ENCODE data around the gene CCDC63. TPM values are rescaled to one million over a fixed set of nuclear protein-coding genes. Genes with fewer than 3 reads are reported as not detected.

CCDC63 gene
- total RNA-seq, 2 donors from 2014 or later, result 0.95 to 3.1 TPM

DNA sequence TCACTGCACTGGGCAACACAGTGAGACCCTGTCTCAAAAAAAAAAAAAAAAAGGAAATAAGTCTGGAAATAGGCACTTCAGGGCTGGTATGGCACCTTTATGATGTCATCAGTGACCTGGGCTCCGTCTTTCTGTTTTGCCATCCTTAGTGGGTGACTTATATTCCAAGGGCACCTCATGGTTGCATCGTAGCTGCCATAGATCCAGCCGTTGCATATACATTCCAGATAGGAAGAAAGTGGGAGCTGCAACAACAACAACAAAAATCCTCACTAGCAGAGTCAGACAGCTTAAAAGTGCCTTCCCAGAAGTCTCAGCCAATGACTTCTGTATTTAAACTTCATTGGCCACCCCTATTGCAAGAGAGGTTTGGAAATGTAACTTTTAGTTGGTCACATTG, 47.2 kb downstream of the CCDC63 start:
- 92% methylated on average over 3 of the region's 3 CpGs; no CpG with 5 or more reads in 1 of the 2 experiments for WGBS, 2 experiments (ENCODE audit: insufficient coverage in 1 of 2, insufficient read length in 1 of 2)
- Mint-ChIP-seq H3K4me1 (no peaks in the 10 kb centered on the region), H3K36me3 (ENCODE audit: low read depth) (no peaks in the 10 kb centered on the region), H3K27ac (no peak overlapping the region), H3K4me3 (no peak overlapping the region), H3K27me3 (ENCODE audit: insufficient read depth) (peaks cover 6% of the 10 kb centered on the region), H3K9me3 (no peaks in the 10 kb centered on the region)
- Histone ChIP-seq H3K4me3 (ENCODE audit: low read length) (no peak overlapping the region), H3K4me1 (ENCODE audit: control insufficient read depth, insufficient read depth, low read length) (no peaks in the 10 kb centered on the region), H3K9me3 (ENCODE audit: control insufficient read depth, low read length) (no peaks in the 10 kb centered on the region), H3K27me3 (ENCODE audit: control insufficient read depth, insufficient read depth, low read length, poor library complexity, severe bottlenecking) (no peaks in the 10 kb centered on the region), H3K27ac (ENCODE audit: low read depth, low read length) (no peak overlapping the region), H3K9ac (ENCODE audit: extremely low read depth, low read length, poor library complexity, severe bottlenecking) (no peak overlapping the region), H3K36me3 (ENCODE audit: control insufficient read depth, insufficient read depth, low read length) (no peaks in the 10 kb centered on the region)
- TF ChIP-seq, protein P1, sequence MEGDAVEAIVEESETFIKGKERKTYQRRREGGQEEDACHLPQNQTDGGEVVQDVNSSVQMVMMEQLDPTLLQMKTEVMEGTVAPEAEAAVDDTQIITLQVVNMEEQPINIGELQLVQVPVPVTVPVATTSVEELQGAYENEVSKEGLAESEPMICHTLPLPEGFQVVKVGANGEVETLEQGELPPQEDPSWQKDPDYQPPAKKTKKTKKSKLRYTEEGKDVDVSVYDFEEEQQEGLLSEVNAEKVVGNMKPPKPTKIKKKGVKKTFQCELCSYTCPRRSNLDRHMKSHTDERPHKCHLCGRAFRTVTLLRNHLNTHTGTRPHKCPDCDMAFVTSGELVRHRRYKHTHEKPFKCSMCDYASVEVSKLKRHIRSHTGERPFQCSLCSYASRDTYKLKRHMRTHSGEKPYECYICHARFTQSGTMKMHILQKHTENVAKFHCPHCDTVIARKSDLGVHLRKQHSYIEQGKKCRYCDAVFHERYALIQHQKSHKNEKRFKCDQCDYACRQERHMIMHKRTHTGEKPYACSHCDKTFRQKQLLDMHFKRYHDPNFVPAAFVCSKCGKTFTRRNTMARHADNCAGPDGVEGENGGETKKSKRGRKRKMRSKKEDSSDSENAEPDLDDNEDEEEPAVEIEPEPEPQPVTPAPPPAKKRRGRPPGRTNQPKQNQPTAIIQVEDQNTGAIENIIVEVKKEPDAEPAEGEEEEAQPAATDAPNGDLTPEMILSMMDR (conservative IDR thresholded peaks at IDR 0.05), result no peak
- no peak for DNase-seq

DNA sequence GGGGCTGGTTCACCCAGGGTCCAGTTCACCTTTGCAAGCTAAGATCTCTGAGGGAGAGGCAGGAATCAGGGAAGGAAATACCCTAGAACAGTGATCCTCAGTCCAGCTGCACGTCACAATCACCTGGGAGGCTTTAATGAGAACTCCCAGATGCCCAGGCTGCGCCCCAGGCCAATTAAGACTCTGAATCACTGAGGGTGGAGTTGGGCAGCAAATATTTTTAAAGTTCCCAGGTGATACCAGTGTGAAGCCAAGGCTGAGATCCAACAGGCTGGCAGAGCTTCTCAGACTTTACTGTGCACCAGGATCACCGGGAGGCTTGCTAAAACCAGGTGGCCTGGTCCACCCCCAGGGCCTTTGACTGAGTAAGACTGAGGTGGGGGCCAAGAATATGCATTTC, 49.8 kb downstream of the CCDC63 start:
- Histone ChIP-seq H3K4me1 (ENCODE audit: control insufficient read depth, insufficient read depth, low read length) (no peaks in the 10 kb centered on the region), H3K36me3 (ENCODE audit: control insufficient read depth, insufficient read depth, low read length) (no peaks in the 10 kb centered on the region), H3K9ac (ENCODE audit: extremely low read depth, low read length, poor library complexity, severe bottlenecking) (no peak overlapping the region), H3K27me3 (ENCODE audit: control insufficient read depth, insufficient read depth, low read length, poor library complexity, severe bottlenecking) (no peaks in the 10 kb centered on the region), H3K27ac (ENCODE audit: low read depth, low read length) (no peak overlapping the region), H3K4me3 (ENCODE audit: low read length) (no peak overlapping the region), H3K9me3 (ENCODE audit: control insufficient read depth, low read length) (no peaks in the 10 kb centered on the region)
- no peak for DNase-seq
- TF ChIP-seq, protein P1 (conservative IDR thresholded peaks at IDR 0.05), result no peak
- Mint-ChIP-seq H3K4me3 (no peak overlapping the region), H3K36me3 (ENCODE audit: low read depth) (no peaks in the 10 kb centered on the region), H3K4me1 (peaks cover 1% of the 10 kb centered on the region), H3K27me3 (ENCODE audit: insufficient read depth) (peaks cover 6% of the 10 kb centered on the region), H3K27ac (no peak overlapping the region), H3K9me3 (peaks cover 3% of the 10 kb centered on the region)
- WGBS, 2 experiments (ENCODE audit: insufficient coverage in 1 of 2, insufficient read length in 1 of 2), result 91 to 100% methylated on average over 2 to 3 of the region's 3 CpGs

DNA sequence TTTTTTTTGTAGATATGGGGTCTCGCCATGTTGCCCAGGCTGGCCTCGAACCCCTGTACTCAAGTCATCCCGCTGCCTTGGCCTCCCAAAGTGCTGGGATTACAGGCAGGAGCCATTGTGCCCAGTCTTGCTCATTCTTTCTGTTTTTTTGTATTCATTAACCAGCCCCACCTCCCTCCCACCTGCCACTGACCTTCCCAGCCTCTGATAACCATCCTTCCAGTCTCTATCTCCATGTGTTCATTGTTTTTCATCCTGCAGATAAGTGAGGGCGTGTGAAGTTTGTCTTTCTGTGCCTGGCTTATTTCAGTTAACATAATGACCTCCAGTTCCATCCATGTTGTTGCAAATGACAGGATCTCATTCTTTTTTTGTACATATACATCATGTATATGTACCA, 54.6 kb downstream of the CCDC63 start:
- H3K4me1 Mint-ChIP-seq, result peaks cover 1% of the 10 kb centered on the region
- Histone ChIP-seq H3K27me3 (ENCODE audit: control insufficient read depth, insufficient read depth, low read length, poor library complexity, severe bottlenecking) (no peaks in the 10 kb centered on the region), H3K9ac (ENCODE audit: extremely low read depth, low read length, poor library complexity, severe bottlenecking) (no peak overlapping the region), H3K9me3 (ENCODE audit: control insufficient read depth, low read length) (no peaks in the 10 kb centered on the region), H3K36me3 (ENCODE audit: control insufficient read depth, insufficient read depth, low read length) (no peaks in the 10 kb centered on the region), H3K27ac (ENCODE audit: low read depth, low read length) (no peak overlapping the region), H3K4me1 (ENCODE audit: control insufficient read depth, insufficient read depth, low read length) (no peaks in the 10 kb centered on the region), H3K4me3 (ENCODE audit: low read length) (no peak overlapping the region)
- peak; percentile 66 for DNase-seq
- 86 to 92% methylated on average over 2 to 4 of the region's 4 CpGs for WGBS, 2 experiments (ENCODE audit: insufficient coverage in 1 of 2, insufficient read length in 1 of 2)
- no peaks in the 10 kb centered on the region for H3K36me3 Mint-ChIP-seq (ENCODE audit: low read depth)
- TF ChIP-seq, protein P1 (conservative IDR thresholded peaks at IDR 0.05), result no peak
- peaks cover 3% of the 10 kb centered on the region for H3K9me3 Mint-ChIP-seq
- no peak overlapping the region for H3K27ac Mint-ChIP-seq
- no peak overlapping the region for H3K4me3 Mint-ChIP-seq
- H3K27me3 Mint-ChIP-seq (ENCODE audit: insufficient read depth), result no peaks in the 10 kb centered on the region
